AG04450 (cell line): Measurements from ENCODE around the gene STPG1. TPM values are rescaled to one million over a fixed set of nuclear protein-coding genes. Genes with fewer than 3 reads are reported as not detected.

Source experiments
- CTCF ChIA-PET: fragments of 300-600, 350-600 bp; formaldehyde crosslinking; extraction: SDS; loops from one replicate; lab custom pipeline; 2022; ENCODE audit warnings: antibody characterized with exemption, inconsistent platforms; lab: Charles Lee
- POLR2A ChIA-PET: fragments of 350-600 bp; formaldehyde crosslinking; extraction: SDS; loops from one replicate; lab custom pipeline; 2021; ENCODE audit warnings: antibody characterized with exemption, inconsistent platforms; lab: Yijun Ruan, JAX
- DNase-seq: peaks from one replicate; pipeline ENCODE4 v3.0.0-alpha.2; 2011; ENCODE audit warnings: low read depth, low spot score
- H3K27ac ChIP-seq: one replicate; pipeline ENCODE4 v1.5.1; 2012; ENCODE audit warnings: low read depth, low read length, control low read depth
- H3K27me3 ChIP-seq: one replicate; pipeline ENCODE4 v1.6.0; 2012; ENCODE audit warnings: low read length; ENCODE audit not compliant: control insufficient read depth, insufficient read depth
- H3K4me3 ChIP-seq: 2 replicates; pipeline ENCODE4 v1.5.1; 2011; ENCODE audit warnings: mild to moderate bottlenecking, low read depth, low read length, control low read depth
- H3K9me3 ChIP-seq: 2 replicates; pipeline ENCODE4 v1.5.1; 2012; ENCODE audit warnings: low read length; ENCODE audit not compliant: control insufficient read depth, insufficient read depth
- polyA plus RNA-seq: library from polyadenylated mRNA; depleted of rRNA; stranded (reverse); fragments of >200 nt; gene quantifications from 2 replicates; pipeline ENCODE4 v1.2.3, GENCODE V29; 2011
- TF ChIP-seq, protein P1 (sequence below): IDR thresholded peaks from 2 replicates; pipeline ENCODE4 v1.5.1; 2011; ENCODE audit warnings: low read depth, low read length, control low read depth, inconsistent platforms

STPG1 gene
- polyA plus RNA-seq, 1 experiment: 7.9 TPM

DNA sequence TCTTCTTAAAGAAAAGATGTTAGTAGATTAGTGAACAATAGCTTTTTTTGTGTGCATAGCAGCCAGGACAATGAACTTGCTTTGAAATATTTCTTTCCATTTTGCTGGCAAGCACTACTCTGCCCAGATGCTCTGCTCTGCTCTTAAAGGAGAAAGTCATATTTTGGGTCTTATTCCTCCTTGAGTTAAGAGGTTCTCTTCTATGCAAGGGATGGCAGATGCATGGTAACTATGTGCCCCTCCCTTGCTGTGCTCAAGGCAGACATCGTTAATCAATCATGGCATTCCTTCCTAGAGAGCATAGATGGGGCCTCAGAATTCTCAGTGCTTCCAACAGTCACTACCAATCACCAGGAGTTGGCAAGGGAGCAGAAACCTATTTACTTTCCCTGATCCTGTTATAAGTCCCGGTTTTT lies 29.7 kb upstream of the STPG1 start:
- no peak overlapping the region for H3K4me3 ChIP-seq
- ChIA-PET POLR2A (interaction anchor here (0.5 to 1.2 kb wide), 3 partner anchors 26 to 510 kb away, joined by 6 to 12 read pairs (median 7); no protein-coding TSS in a partner anchor), CTCF (interaction anchor here (0.9 to 1.2 kb wide), 5 partner anchors 11 to 245 kb away, joined by 3 read pairs; no protein-coding TSS in a partner anchor)
- no peak for DNase-seq
- H3K27me3 ChIP-seq: no peaks in the 10 kb centered on the region
- H3K27ac ChIP-seq: no peak overlapping the region
- H3K9me3 ChIP-seq: no peaks in the 10 kb centered on the region
- TF ChIP-seq, protein P1, sequence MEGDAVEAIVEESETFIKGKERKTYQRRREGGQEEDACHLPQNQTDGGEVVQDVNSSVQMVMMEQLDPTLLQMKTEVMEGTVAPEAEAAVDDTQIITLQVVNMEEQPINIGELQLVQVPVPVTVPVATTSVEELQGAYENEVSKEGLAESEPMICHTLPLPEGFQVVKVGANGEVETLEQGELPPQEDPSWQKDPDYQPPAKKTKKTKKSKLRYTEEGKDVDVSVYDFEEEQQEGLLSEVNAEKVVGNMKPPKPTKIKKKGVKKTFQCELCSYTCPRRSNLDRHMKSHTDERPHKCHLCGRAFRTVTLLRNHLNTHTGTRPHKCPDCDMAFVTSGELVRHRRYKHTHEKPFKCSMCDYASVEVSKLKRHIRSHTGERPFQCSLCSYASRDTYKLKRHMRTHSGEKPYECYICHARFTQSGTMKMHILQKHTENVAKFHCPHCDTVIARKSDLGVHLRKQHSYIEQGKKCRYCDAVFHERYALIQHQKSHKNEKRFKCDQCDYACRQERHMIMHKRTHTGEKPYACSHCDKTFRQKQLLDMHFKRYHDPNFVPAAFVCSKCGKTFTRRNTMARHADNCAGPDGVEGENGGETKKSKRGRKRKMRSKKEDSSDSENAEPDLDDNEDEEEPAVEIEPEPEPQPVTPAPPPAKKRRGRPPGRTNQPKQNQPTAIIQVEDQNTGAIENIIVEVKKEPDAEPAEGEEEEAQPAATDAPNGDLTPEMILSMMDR: no peak

DNA sequence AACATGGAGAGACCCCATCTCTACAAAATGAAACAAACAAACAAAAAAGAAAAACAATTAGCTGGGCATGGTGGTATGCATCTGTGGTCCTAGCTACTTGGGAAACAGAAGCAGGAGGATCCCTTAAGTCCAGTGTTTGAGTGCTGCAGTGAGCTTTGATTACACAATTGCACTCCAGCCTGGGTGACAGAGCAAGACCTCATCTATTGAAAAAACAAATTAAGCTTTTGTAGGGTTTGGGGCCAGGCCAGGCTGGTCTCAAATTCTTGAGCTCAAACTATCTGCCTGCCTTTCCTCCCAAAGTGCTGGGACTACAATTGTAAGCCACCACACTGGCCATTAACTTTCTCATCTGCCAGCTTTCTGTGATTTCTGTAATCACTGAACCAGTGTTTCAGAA lies 29.2 kb upstream of the STPG1 start:
- Histone ChIP-seq H3K4me3 (no peak overlapping the region), H3K27ac (no peak overlapping the region), H3K9me3 (no peaks in the 10 kb centered on the region), H3K27me3 (no peaks in the 10 kb centered on the region)
- ChIA-PET CTCF (interaction anchor here (0.9 to 1.2 kb wide), 5 partner anchors 10 to 244 kb away, joined by 3 read pairs; no protein-coding TSS in a partner anchor), POLR2A (interaction anchor here (0.5 to 1.2 kb wide), 3 partner anchors 26 to 511 kb away, joined by 6 to 12 read pairs (median 7); no protein-coding TSS in a partner anchor)
- TF ChIP-seq, protein P1: no peak
- no peak for DNase-seq

DNA sequence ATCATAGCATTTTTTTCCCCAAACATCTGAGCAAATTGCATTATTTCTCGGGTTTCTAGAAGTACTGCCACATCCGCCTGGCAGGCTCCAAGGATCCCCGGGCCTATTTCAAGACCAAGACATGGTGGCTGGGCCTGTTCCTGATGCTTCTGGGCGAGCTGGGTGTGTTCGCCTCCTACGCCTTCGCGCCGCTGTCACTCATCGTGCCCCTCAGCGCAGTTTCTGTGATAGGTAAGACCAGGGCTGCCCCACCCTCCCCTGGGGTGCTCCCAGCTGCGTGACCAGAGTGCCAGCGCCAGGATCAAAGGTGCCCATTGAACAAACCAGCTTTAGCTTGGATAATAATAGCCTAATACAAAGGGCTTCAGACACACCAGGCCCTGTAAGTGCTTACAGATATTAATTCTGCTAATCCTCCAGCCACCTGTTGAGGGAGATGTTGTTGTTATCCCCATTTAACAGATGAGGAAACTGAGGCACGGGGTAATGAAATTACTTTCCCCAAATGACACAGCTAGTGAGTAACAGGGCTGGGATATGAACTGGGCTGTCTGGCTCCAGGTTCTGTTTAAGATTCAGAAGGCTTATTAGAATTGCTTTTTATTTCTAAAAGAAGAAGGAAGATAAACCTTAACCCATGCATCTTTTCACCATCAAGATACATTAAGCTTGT lies 28.6 kb upstream of the STPG1 start:
- Histone ChIP-seq H3K9me3 (no peaks in the 10 kb centered on the region), H3K4me3 (no peak overlapping the region), H3K27me3 (no peaks in the 10 kb centered on the region), H3K27ac (no peak overlapping the region)
- CTCF ChIA-PET: interaction anchor here (0.9 to 1.2 kb wide), 4 partner anchors 10 to 244 kb away, joined by 3 read pairs; no protein-coding TSS in a partner anchor
- POLR2A ChIA-PET: interaction anchor here (1.2 kb wide), 1 partner anchor 25 kb away, joined by 6 read pairs; no protein-coding TSS in a partner anchor
- no peak for DNase-seq
- TF ChIP-seq, protein P1: no peak

DNA sequence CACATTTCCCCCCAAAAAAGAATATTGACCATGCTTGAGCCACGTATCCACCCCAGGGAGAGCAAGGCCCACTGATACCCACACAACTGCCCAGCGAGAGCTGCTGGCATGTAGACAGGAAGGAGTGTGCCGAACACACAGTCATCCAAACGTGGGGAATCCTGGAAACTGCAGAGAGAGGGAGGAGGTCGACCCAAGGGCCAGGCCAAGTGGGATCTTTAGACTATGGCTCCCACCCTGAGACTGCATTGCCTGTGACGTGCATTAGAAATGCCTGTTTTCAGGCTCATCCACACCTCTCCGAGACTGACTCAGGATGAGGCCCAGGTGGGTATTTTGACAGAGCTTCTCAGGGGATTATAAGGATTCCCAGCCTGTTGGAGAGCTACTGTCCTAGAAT lies 27.9 kb upstream of the STPG1 start:
- Histone ChIP-seq H3K4me3 (no peak overlapping the region), H3K27ac (no peak overlapping the region), H3K27me3 (no peaks in the 10 kb centered on the region), H3K9me3 (no peaks in the 10 kb centered on the region)
- TF ChIP-seq, protein P1: no peak
- CTCF ChIA-PET: no interaction called here
- DNase-seq: no peak
- POLR2A ChIA-PET: no interaction called here

DNA sequence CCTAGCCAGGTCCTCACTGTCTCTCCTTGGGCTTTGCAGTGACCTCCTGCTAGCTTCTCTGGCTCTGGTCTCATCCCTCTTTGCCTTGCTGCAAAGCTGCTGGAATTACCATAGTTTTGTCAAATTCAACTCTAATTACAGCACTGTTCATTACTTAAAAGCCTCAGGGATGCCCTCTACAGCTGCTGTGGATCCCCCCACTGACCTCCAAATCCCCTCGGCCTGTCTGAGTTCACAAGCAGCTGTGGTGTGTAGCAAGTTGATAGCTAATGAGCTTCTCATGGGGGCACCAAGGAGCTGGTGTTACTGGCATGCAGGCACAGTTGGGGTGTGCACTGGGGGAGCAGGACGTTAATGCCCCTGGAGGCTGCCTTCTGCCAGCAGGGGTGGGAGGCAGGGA lies 26.9 kb upstream of the STPG1 start:
- Histone ChIP-seq H3K27me3 (no peaks in the 10 kb centered on the region), H3K27ac (no peak overlapping the region), H3K4me3 (no peak overlapping the region), H3K9me3 (no peaks in the 10 kb centered on the region)
- POLR2A ChIA-PET: no interaction called here
- no peak for DNase-seq
- TF ChIP-seq, protein P1: no peak
- CTCF ChIA-PET: interaction anchor here (1.0 kb wide), 1 partner anchor 48 kb away, joined by 3 read pairs; no protein-coding TSS in a partner anchor
